Smooth muscle cell (in vitro differentiated cells): Measurements from ENCODE around the gene SCGB1A1. TPM values are rescaled to one million over a fixed set of nuclear protein-coding genes. Genes with fewer than 3 reads are reported as not detected.
A peak's percentile ranks its signal among the peaks of the same experiment; 100 is the strongest.
"Not testable (repeated sequence)": the region's sequence is repeated elsewhere in the genome, so short reads cannot be mapped to it uniquely, and the experiment has no call there.

Source experiments
- DNase-seq: peaks from one replicate; lab custom pipeline; 2025; ENCODE audit not compliant: unreplicated experiment; lab: John Stamatoyannopoulos, UW
- H2AFZ ChIP-seq: fragments of 200-600 bp; sonication (generic); 2 replicates; pipeline ENCODE4 v1.6.0; 2016; ENCODE audit warnings: antibody characterized with exemption, low read depth, mild to moderate bottlenecking
- H3F3A ChIP-seq: fragments of 200-600 bp; sonication (generic); 2 replicates; pipeline ENCODE4 v1.6.0; 2017; ENCODE audit warnings: antibody characterized with exemption, low read depth
- H3K27ac ChIP-seq: fragments of 200-600 bp; sonication (generic); 2 replicates; pipeline ENCODE4 v1.5.1; 2016; ENCODE audit warnings: low read depth, mild to moderate bottlenecking
- H3K27me3 ChIP-seq: fragments of 200-600 bp; sonication (generic); 2 replicates; pipeline ENCODE4 v1.6.1; 2016; ENCODE audit warnings: low read depth, mild to moderate bottlenecking
- H3K36me3 ChIP-seq: fragments of 200-600 bp; sonication (generic); 2 replicates; pipeline ENCODE4 v1.5.1; 2016; ENCODE audit warnings: low read depth
- H3K4me1 ChIP-seq: fragments of 200-600 bp; sonication (generic); 2 replicates; pipeline ENCODE4 v1.5.1; 2016; ENCODE audit warnings: low read depth
- H3K4me2 ChIP-seq: fragments of 200-600 bp; sonication (generic); 2 replicates; pipeline ENCODE4 v1.6.0; 2016; ENCODE audit warnings: mild to moderate bottlenecking
- H3K4me3 ChIP-seq: fragments of 200-600 bp; sonication (generic); 2 replicates; pipeline ENCODE4 v1.5.1; 2016; ENCODE audit warnings: mild to moderate bottlenecking
- H3K79me2 ChIP-seq: fragments of 200-600 bp; sonication (generic); 2 replicates; pipeline ENCODE4 v1.6.0; 2016; ENCODE audit warnings: low read depth, mild to moderate bottlenecking
- H3K9ac ChIP-seq: fragments of 200-600 bp; sonication (generic); 2 replicates; pipeline ENCODE4 v1.6.0; 2016; ENCODE audit warnings: low read depth
- H3K9me3 ChIP-seq: fragments of 200-600 bp; sonication (generic); replicated peaks from 2 replicates; pipeline ENCODE4 v1.5.1; 2016; ENCODE audit warnings: low read depth
- H4K20me1 ChIP-seq: fragments of 200-600 bp; sonication (generic); 2 replicates; pipeline ENCODE4 v1.6.0; 2016; ENCODE audit warnings: low read depth
- WGBS: methylation state at CpG from one replicate; pipeline ENCODE4 v1.1.7; 2016; ENCODE audit warnings: low lambda C conversion rate; 5-methylcytosine and 5-hydroxymethylcytosine counted together
- polyA plus RNA-seq: library from polyadenylated mRNA; unstranded; fragments of >200 nt; fragmentation: Nextera tagmentation; extraction: Ambion mirVana; gene quantifications from 2 replicates; pipeline ENCODE4 v1.2.1, GENCODE V29; 2016
- total RNA-seq: library from RNA; depleted of rRNA; stranded (reverse); fragments of >200 nt; gene quantifications from 2 replicates; pipeline ENCODE4 v1.2.3, GENCODE V29; 2014
- TF ChIP-seq, protein P1 (sequence below): fragments of 200-600 bp; sonication (generic); IDR thresholded peaks from 2 replicates; pipeline ENCODE4 v1.5.1; 2017; ENCODE audit warnings: borderline replicate concordance, mild to moderate bottlenecking, antibody characterized with exemption; ENCODE audit not compliant: insufficient read depth, poor library complexity, severe bottlenecking

SCGB1A1 gene
- total and polyA plus RNA-seq, 2 experiments from 2014 or later, result not detected

GRCh38 chr11:62380821-62381245 lies 38.0 kb upstream of the SCGB1A1 start:
- H3K27me3 ChIP-seq, H3K9me3 ChIP-seq, H3K9ac ChIP-seq, H3K36me3 ChIP-seq, DNase-seq, H4K20me1 ChIP-seq, H3K27ac ChIP-seq, H2AFZ ChIP-seq, H3K4me1 ChIP-seq, H3K79me2 ChIP-seq, H3F3A ChIP-seq: not testable (repeated sequence)
- TF ChIP-seq, protein P1, sequence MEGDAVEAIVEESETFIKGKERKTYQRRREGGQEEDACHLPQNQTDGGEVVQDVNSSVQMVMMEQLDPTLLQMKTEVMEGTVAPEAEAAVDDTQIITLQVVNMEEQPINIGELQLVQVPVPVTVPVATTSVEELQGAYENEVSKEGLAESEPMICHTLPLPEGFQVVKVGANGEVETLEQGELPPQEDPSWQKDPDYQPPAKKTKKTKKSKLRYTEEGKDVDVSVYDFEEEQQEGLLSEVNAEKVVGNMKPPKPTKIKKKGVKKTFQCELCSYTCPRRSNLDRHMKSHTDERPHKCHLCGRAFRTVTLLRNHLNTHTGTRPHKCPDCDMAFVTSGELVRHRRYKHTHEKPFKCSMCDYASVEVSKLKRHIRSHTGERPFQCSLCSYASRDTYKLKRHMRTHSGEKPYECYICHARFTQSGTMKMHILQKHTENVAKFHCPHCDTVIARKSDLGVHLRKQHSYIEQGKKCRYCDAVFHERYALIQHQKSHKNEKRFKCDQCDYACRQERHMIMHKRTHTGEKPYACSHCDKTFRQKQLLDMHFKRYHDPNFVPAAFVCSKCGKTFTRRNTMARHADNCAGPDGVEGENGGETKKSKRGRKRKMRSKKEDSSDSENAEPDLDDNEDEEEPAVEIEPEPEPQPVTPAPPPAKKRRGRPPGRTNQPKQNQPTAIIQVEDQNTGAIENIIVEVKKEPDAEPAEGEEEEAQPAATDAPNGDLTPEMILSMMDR, result peak; percentile 77
- 15% methylated on average over 12 of the region's 12 CpGs for WGBS
- H3K4me2 ChIP-seq, result peak overlapping the region; percentile 72
- peak overlapping the region; percentile 28 for H3K4me3 ChIP-seq

GRCh38 chr11:62383822-62384221 lies 35.0 kb upstream of the SCGB1A1 start:
- no peaks in the 10 kb centered on the region for H3K27me3 ChIP-seq

DNA sequence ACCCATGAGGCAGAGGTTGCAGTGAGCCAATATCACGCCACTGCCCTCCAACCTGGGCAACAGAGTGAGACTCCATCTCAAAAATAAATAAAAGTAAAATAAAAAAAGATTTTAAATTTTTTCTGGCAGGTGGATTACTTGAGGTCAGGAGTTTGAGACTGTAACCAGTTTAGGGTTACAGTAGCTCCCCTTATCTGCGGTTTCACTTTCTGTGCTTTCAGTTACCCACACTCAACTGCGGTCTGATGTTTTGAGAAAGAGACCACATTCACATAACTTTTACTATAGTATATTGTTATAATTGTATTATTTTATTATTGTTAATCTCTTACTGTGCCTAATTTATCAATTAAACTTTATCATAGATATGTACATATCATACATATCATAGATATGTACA lies 32.8 kb upstream of the SCGB1A1 start:
- not testable (repeated sequence) for H3F3A ChIP-seq, H3K36me3 ChIP-seq, H2AFZ ChIP-seq, H3K27ac ChIP-seq, H3K27me3 ChIP-seq, H3K4me1 ChIP-seq, H3K4me2 ChIP-seq, H3K4me3 ChIP-seq, DNase-seq, H3K9me3 ChIP-seq, H4K20me1 ChIP-seq, H3K79me2 ChIP-seq, H3K9ac ChIP-seq
- 94% methylated on average over 3 of the region's 3 CpGs for WGBS

More at GRCh38 chr11:62383822-62384221, 35.0 kb upstream of the SCGB1A1 start:
- WGBS, result 91% methylated on average over 6 of the region's 6 CpGs
- Histone ChIP-seq H3K36me3 (no peaks in the 10 kb centered on the region), H3K4me3 (no peak overlapping the region), H3K4me2 (no peak overlapping the region), H2AFZ (no peak overlapping the region), H3K9ac (no peak overlapping the region), H3K27ac (no peak overlapping the region), H3F3A (peaks cover 5% of the 10 kb centered on the region), H3K4me1 (no peaks in the 10 kb centered on the region), H4K20me1 (no peaks in the 10 kb centered on the region), H3K79me2 (no peaks in the 10 kb centered on the region), H3K9me3 (no peaks in the 10 kb centered on the region)
- DNase-seq, result no peak
- TF ChIP-seq, protein P1, result no peak

- no peak overlapping the region for H3K4me3 ChIP-seq
- TF ChIP-seq, protein P1, result no peak
- peaks cover 5% of the 10 kb centered on the region for H3F3A ChIP-seq
- WGBS, result 96% methylated on average over 3 of the region's 3 CpGs
- H3K79me2 ChIP-seq, result no peaks in the 10 kb centered on the region
- no peak overlapping the region for H3K9ac ChIP-seq
- no peak for DNase-seq
- no peak overlapping the region for H3K27ac ChIP-seq
- H3K4me2 ChIP-seq, result no peak overlapping the region
- H3K4me1 ChIP-seq, result no peaks in the 10 kb centered on the region
- no peaks in the 10 kb centered on the region for H4K20me1 ChIP-seq
- no peaks in the 10 kb centered on the region for H3K9me3 ChIP-seq
- H3K36me3 ChIP-seq, result no peaks in the 10 kb centered on the region
- H3K27me3 ChIP-seq, result no peaks in the 10 kb centered on the region
- no peak overlapping the region for H2AFZ ChIP-seq
These were observed 31.5 kb upstream of the SCGB1A1 start for GRCh38 chr11:62387381-62387780.
